OCI-LY7 (cell line): ENCODE results near the gene TTC13. TPM values are rescaled to one million over a fixed set of nuclear protein-coding genes. Genes with fewer than 3 reads are reported as not detected.

Experiments
- BruUV-seq: library from RNA; stranded (reverse); fragments of 400-500 nt; replicated peaks from 2 replicates; lab custom pipeline; 2021; lab: Mats Ljungman, UMichigan
- CTCF ChIA-PET: fragments of 300-600 bp; sonication (Branson Sonifier 250); formaldehyde crosslinking; loops from one replicate; lab custom pipeline; 2022; ENCODE audit warnings: antibody characterized with exemption; ENCODE audit not compliant: unreplicated experiment; lab: Charles Lee
- POLR2A ChIA-PET: fragments of 300-600 bp; sonication (Branson Sonifier 250); formaldehyde crosslinking; loops from one replicate; lab custom pipeline; 2022; ENCODE audit warnings: antibody characterized with exemption; lab: Charles Lee
- DNase-seq: peaks from one replicate; pipeline ENCODE4 v3.0.0-alpha.2; 2015; ENCODE audit warnings: low spot score
- H2AFZ ChIP-seq: fragments of 200-600 bp; sonication (generic), shearing (Covaris generic); 2 replicates; pipeline ENCODE4 v1.6.1; 2014; ENCODE audit warnings: mild to moderate bottlenecking, antibody characterized with exemption, low read length, moderate library complexity
- H3K27ac ChIP-seq: fragments of 200-600 bp; sonication (generic); 2 replicates; pipeline ENCODE4 v1.5.1; 2014; ENCODE audit warnings: mixed run types, low read depth, mild to moderate bottlenecking, moderate library complexity, low read length, inconsistent platforms; ENCODE audit not compliant: poor library complexity, severe bottlenecking
- H3K36me3 ChIP-seq: fragments of 200-600 bp; sonication (generic); 2 replicates; pipeline ENCODE4 v1.6.1; 2014; ENCODE audit warnings: mild to moderate bottlenecking, antibody characterized with exemption, low read length, moderate library complexity, mixed read lengths; ENCODE audit not compliant: insufficient read depth
- H3K4me1 ChIP-seq: fragments of 200-600 bp; sonication (generic); 2 replicates; pipeline ENCODE4 v1.5.1; 2014; ENCODE audit warnings: mild to moderate bottlenecking, low read length; ENCODE audit not compliant: insufficient read depth, poor library complexity, severe bottlenecking
- H3K4me2 ChIP-seq: fragments of 200-600 bp; sonication (generic); 2 replicates; pipeline ENCODE4 v1.6.1; 2014; ENCODE audit warnings: mild to moderate bottlenecking, low read length
- H3K4me3 ChIP-seq: fragments of 200-600 bp; sonication (generic); 2 replicates; pipeline ENCODE4 v1.5.1; 2014; ENCODE audit warnings: mild to moderate bottlenecking, low read depth, low read length; ENCODE audit not compliant: poor library complexity, severe bottlenecking
- H3K79me2 ChIP-seq: fragments of 200-600 bp; sonication (generic); 2 replicates; pipeline ENCODE4 v1.6.1; 2016; ENCODE audit warnings: low read depth, mild to moderate bottlenecking, low read length, moderate library complexity, mixed read lengths; ENCODE audit not compliant: insufficient read depth
- H3K9me2 ChIP-seq: fragments of 200-600 bp; sonication (generic); 2 replicates; pipeline ENCODE4 v1.6.1; 2016; ENCODE audit warnings: mild to moderate bottlenecking, low read length, mixed read lengths; ENCODE audit not compliant: insufficient read depth
- H3K9me3 ChIP-seq: fragments of 200-600 bp; sonication (generic); 2 replicates; pipeline ENCODE4 v1.6.1; 2014; ENCODE audit warnings: mild to moderate bottlenecking, mixed run types, low read length, mixed read lengths
- H4K20me1 ChIP-seq: fragments of 200-600 bp; sonication (generic); 2 replicates; pipeline ENCODE4 v1.6.1; 2014; ENCODE audit warnings: mild to moderate bottlenecking, antibody characterized with exemption, low read length, moderate library complexity, mixed read lengths; ENCODE audit not compliant: insufficient read depth
- EZH2phosphoT487 ChIP-seq: fragments of 200-600 bp; sonication (generic); IDR thresholded peaks from 2 replicates; pipeline ENCODE4 v1.6.1; 2018; ENCODE audit warnings: low read depth, borderline replicate concordance, mild to moderate bottlenecking, mixed run types, antibody characterized with exemption, low read length, moderate library complexity, mixed read lengths
- intact Hi-C: fragments of 100-400 bp; cut with micrococcal nuclease; formaldehyde crosslinking; loops from one replicate; pipeline ENCODE4 v1.10.0; 2022; ENCODE audit not compliant: unreplicated experiment
- total RNA-seq, 2 experiments: library from RNA; depleted of rRNA in 1 of 2; stranded (reverse); fragments of >200 nt in 1 of 2; shearing (Covaris generic) in 1 of 2; gene quantifications; 2 replicates each; pipeline ENCODE4 v1.2.3, GENCODE V29; 2014 to 2022
- TF ChIP-seq, protein P1 (sequence below): fragments of 200-600 bp; sonication (generic); conservative IDR thresholded peaks from 2 replicates; pipeline ENCODE4 v1.5.1; 2014; ENCODE audit warnings: mild to moderate bottlenecking, antibody characterized with exemption, low read length, moderate library complexity, mixed read lengths

TTC13 gene
- total RNA-seq, 2 experiments from 2014 or later: 15.4 to 27.2 TPM

DNA sequence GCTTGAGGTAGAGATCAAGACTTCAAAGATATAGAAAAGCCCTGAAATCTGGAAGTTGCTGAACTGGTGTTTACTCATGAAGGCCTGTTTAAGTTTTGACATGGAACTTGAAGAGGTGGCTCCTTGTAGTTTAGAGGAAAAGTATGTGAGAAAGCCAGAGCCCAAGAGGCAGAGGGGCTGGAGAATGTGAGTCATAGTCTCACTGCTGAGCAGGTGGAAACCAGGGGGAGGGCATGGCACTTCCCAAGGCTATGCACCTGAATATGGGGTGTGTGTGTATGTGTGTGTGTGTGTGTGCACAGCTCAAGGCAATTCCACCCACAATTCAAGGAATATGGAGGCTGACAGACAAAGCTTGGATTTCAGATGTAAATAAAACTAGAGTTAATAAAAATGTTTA, 63.6 kb downstream of the TTC13 start:
- intact Hi-C loops: loop anchor here (5.0 kb wide), 2 partner anchors 283 to 687 kb away; no protein-coding TSS in a partner anchor
- no peak for TF ChIP-seq EZH2phosphoT487
- TF ChIP-seq, protein P1, sequence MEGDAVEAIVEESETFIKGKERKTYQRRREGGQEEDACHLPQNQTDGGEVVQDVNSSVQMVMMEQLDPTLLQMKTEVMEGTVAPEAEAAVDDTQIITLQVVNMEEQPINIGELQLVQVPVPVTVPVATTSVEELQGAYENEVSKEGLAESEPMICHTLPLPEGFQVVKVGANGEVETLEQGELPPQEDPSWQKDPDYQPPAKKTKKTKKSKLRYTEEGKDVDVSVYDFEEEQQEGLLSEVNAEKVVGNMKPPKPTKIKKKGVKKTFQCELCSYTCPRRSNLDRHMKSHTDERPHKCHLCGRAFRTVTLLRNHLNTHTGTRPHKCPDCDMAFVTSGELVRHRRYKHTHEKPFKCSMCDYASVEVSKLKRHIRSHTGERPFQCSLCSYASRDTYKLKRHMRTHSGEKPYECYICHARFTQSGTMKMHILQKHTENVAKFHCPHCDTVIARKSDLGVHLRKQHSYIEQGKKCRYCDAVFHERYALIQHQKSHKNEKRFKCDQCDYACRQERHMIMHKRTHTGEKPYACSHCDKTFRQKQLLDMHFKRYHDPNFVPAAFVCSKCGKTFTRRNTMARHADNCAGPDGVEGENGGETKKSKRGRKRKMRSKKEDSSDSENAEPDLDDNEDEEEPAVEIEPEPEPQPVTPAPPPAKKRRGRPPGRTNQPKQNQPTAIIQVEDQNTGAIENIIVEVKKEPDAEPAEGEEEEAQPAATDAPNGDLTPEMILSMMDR: no peak
- H3K9me2 ChIP-seq: no peaks in the 10 kb centered on the region
- H3K36me3 ChIP-seq: peaks cover 34% of the 10 kb centered on the region; the same call in 1 of the 2 replicates
- no peak overlapping the region for H2AFZ ChIP-seq
- H4K20me1 ChIP-seq: no peaks in the 10 kb centered on the region
- H3K27ac ChIP-seq: no peak overlapping the region
- POLR2A ChIA-PET: interaction anchor here (0.6 kb wide), 1 partner anchor 532 kb away, joined by 5 read pairs; no protein-coding TSS in a partner anchor
- DNase-seq: no peak
- no peak overlapping the region for H3K4me3 ChIP-seq
- no peak overlapping the region for H3K4me2 ChIP-seq
- no peaks in the 10 kb centered on the region for H3K9me3 ChIP-seq
- H3K4me1 ChIP-seq: no peaks in the 10 kb centered on the region
- CTCF ChIA-PET: interaction anchor here (0.6 kb wide), 2 partner anchors 8 to 660 kb away, joined by 3 to 5 read pairs; no protein-coding TSS in a partner anchor
- no peaks in the 10 kb centered on the region for H3K79me2 ChIP-seq
- no TSS peak for BruUV-seq

DNA sequence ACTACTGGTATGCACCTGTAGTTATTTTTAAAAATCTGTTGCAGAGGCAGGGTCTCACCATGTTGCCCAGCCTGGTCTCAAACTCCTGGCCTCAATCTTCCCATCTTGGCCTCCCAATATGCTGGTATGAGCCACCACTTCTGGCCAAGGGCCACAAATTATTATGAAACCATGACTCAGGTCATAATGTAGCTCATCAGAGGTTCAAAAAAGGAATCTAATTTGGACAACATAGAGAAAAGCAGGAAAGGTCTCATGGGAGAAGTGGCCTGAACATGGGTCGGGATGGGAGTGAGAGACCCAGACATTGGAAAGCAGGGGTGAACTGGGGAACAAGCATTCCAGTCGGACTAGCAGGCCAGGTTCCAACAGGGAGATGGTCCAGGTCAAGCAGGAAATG, 65.2 kb downstream of the TTC13 start:
- Histone ChIP-seq H3K27ac (no peak overlapping the region), H3K9me3 (no peaks in the 10 kb centered on the region), H3K4me2 (no peak overlapping the region), H3K9me2 (no peaks in the 10 kb centered on the region), H3K4me3 (no peak overlapping the region), H4K20me1 (no peaks in the 10 kb centered on the region), H3K36me3 (peaks cover 29% of the 10 kb centered on the region; the same call in 1 of the 2 replicates), H2AFZ (no peak overlapping the region), H3K4me1 (no peaks in the 10 kb centered on the region), H3K79me2 (no peaks in the 10 kb centered on the region)
- TF ChIP-seq, protein P1: no peak
- no peak for TF ChIP-seq EZH2phosphoT487
- POLR2A ChIA-PET: no interaction called here
- no peak for DNase-seq
- intact Hi-C loops: no loop called here
- CTCF ChIA-PET: no interaction called here
- BruUV-seq: no TSS peak

DNA sequence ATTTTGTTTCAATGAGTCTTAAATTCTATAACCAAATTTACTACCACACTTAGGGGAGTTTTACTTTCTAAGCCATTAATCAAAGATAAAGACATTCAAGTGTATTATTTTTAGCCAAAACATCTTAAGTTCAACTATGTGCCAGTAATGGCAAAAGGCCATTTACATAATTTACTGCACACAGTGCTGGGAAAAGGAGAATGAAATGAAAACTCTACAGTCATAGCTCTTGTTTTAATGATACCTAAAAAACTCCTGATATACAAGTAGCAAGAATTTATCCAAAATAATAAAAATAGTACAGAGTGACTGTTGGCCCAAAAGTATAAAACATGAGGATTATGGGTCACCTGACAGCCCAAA, 67.9 kb downstream of the TTC13 start:
- peaks cover 36% of the 10 kb centered on the region; the same call in 1 of the 2 replicates for H3K36me3 ChIP-seq
- H4K20me1 ChIP-seq: no peaks in the 10 kb centered on the region
- H3K4me2 ChIP-seq: no peak overlapping the region
- no peaks in the 10 kb centered on the region for H3K4me1 ChIP-seq
- no TSS peak for BruUV-seq
- TF ChIP-seq, protein P1: no peak
- no peak for TF ChIP-seq EZH2phosphoT487
- H3K4me3 ChIP-seq: no peak overlapping the region
- H3K79me2 ChIP-seq: no peaks in the 10 kb centered on the region
- no peak for DNase-seq
- no peak overlapping the region for H3K27ac ChIP-seq
- H3K9me2 ChIP-seq: no peaks in the 10 kb centered on the region
- CTCF ChIA-PET: no interaction called here
- POLR2A ChIA-PET: interaction anchor here (0.6 to 1.1 kb wide), 2 partner anchors 10 to 690 kb away, joined by 3 to 4 read pairs; no protein-coding TSS in a partner anchor
- intact Hi-C loops: no loop called here
- no peaks in the 10 kb centered on the region for H3K9me3 ChIP-seq
- no peak overlapping the region for H2AFZ ChIP-seq
